HG03045 (cell line): ENCODE data around the gene ATF6B.

ENCODE experiments used
- ATAC-seq: cut with Tn5 transposase; IDR thresholded peaks from one replicate; pipeline ENCODE4 v1.9.1; 2021; ENCODE audit warnings: mild to moderate bottlenecking, moderate library complexity; ENCODE audit not compliant: unreplicated experiment

Gene ATF6B

GRCh38 chr6:32127717-32128592 lies at the start of gene ATF6B:
TSS of gene ATF6B (minus strand) at chr6:32128246. CDS start at chr6:32128207, 39 bp downstream.
- ATAC-seq: peak; percentile 87

- ATAC-seq: peak; percentile 4
These were observed 49.2 kb upstream of the ATF6B start for GRCh38 chr6:32177183-32177787.

GRCh38 chr6:32176476-32177182 lies 48.6 kb upstream of the ATF6B start:
- ATAC-seq: no peak

GRCh38 chr6:32175711-32176475 lies 47.8 kb upstream of the ATF6B start, which contains the start of gene AGPAT1:
TSS of gene AGPAT1 (minus strand) at chr6:32176084. CDS start at chr6:32171496, 4,588 bp downstream.
- peak; percentile 46 for ATAC-seq

GRCh38 chr6:32175322-32175710 lies 47.3 kb upstream of the ATF6B start:
- ATAC-seq: no peak

- no peak for ATAC-seq
These were observed 46.4 kb upstream of the ATF6B start for GRCh38 chr6:32174416-32174815.

GRCh38 chr6:32173051-32173727 lies 45.1 kb upstream of the ATF6B start:
- no peak for ATAC-seq

- ATAC-seq: no peak
These were observed 43.2 kb upstream of the ATF6B start for GRCh38 chr6:32171234-32171633.

GRCh38 chr6:32170294-32170693 lies 42.2 kb upstream of the ATF6B start:
- no peak for ATAC-seq

- no peak for ATAC-seq
These were observed 41.0 kb upstream of the ATF6B start for GRCh38 chr6:32168807-32169591.

GRCh38 chr6:32168350-32168749 lies 40.3 kb upstream of the ATF6B start:
- no peak for ATAC-seq

- no peak for ATAC-seq
These were observed 39.8 kb upstream of the ATF6B start for GRCh38 chr6:32167761-32168262.

- no peak for ATAC-seq
These were observed 39.2 kb upstream of the ATF6B start for GRCh38 chr6:32167154-32167760.

GRCh38 chr6:32166411-32167061 lies 38.5 kb upstream of the ATF6B start:
- no peak for ATAC-seq

GRCh38 chr6:32164295-32164694 lies 36.2 kb upstream of the ATF6B start, which contains the start of gene EGFL8:
TSS of gene EGFL8 (plus strand) at chr6:32164595. CDS start at chr6:32166166, 1,571 bp downstream.
- no peak for ATAC-seq

- no peak for ATAC-seq
These were observed 35.7 kb upstream of the ATF6B start for GRCh38 chr6:32163559-32164258.

- no peak for ATAC-seq
These were observed 30.0 kb upstream of the ATF6B start for GRCh38 chr6:32158052-32158451.

- no peak for ATAC-seq
These were observed 28.8 kb upstream of the ATF6B start for GRCh38 chr6:32156891-32157290.
